NCI-H1436 treated with DMSO at 0.1 percent for 48 hours (cell line): ENCODE data around the gene PCDHGA6.
"Not testable (repeated sequence)": the region's sequence is repeated elsewhere in the genome, so short reads cannot be mapped to it uniquely, and the experiment has no call there.

Experiments used
- DNase-seq: peaks from one replicate; lab custom pipeline; 2025; lab: John Stamatoyannopoulos, UW

Gene PCDHGA6

GRCh38 chr5:141393267-141393666, 19.6 kb downstream of the PCDHGA6 start:
- no peak for DNase-seq

GRCh38 chr5:141394401-141395187, 20.9 kb downstream of the PCDHGA6 start:
- not testable (repeated sequence) for DNase-seq

GRCh38 chr5:141397756-141398551, 24.3 kb downstream of the PCDHGA6 start, which contains the start of gene PCDHGB5:
Gene PCDHGB5, plus strand, starts transcription at chr5:141397947. Its CDS starts 181 bp downstream, at chr5:141398128.
- DNase-seq: not testable (repeated sequence)

GRCh38 chr5:141398608-141399007, 24.9 kb downstream of the PCDHGA6 start:
- no peak for DNase-seq

- DNase-seq: no peak
Observed at GRCh38 chr5:141399555-141400258, 26.0 kb downstream of the PCDHGA6 start.

GRCh38 chr5:141402553-141403243, 29.0 kb downstream of the PCDHGA6 start, which contains the start of gene PCDHGA9:
Gene PCDHGA9, plus strand, starts transcription at chr5:141402778. Its CDS starts 175 bp downstream, at chr5:141402953.
- DNase-seq: no peak

GRCh38 chr5:141403387-141403786, 29.7 kb downstream of the PCDHGA6 start:
- no peak for DNase-seq

- not testable (repeated sequence) for DNase-seq
Observed at GRCh38 chr5:141407790-141408505, 34.3 kb downstream of the PCDHGA6 start, which contains the start of gene PCDHGB6. Gene PCDHGB6, plus strand, starts transcription at chr5:141408021. Its CDS starts 182 bp downstream, at chr5:141408203.

GRCh38 chr5:141409598-141410306, 36.1 kb downstream of the PCDHGA6 start:
- DNase-seq: no peak

- DNase-seq: no peak
Observed at GRCh38 chr5:141411575-141411974, 37.9 kb downstream of the PCDHGA6 start.

GRCh38 chr5:141412854-141413539, 39.3 kb downstream of the PCDHGA6 start, which contains the start of gene PCDHGA10:
Gene PCDHGA10, plus strand, starts transcription at chr5:141412987. Its CDS starts 189 bp downstream, at chr5:141413176.
- DNase-seq: no peak

GRCh38 chr5:141413540-141414069, 39.9 kb downstream of the PCDHGA6 start:
- DNase-seq: no peak

- not testable (repeated sequence) for DNase-seq
Observed at GRCh38 chr5:141414548-141415274, 41.0 kb downstream of the PCDHGA6 start.

- DNase-seq: not testable (repeated sequence)
Observed at GRCh38 chr5:141415275-141415618, 41.6 kb downstream of the PCDHGA6 start.

- DNase-seq: peak; percentile 17
Observed at GRCh38 chr5:141417494-141418172, 43.9 kb downstream of the PCDHGA6 start, which contains the start of gene PCDHGB7. Gene PCDHGB7, plus strand, starts transcription at chr5:141417677. Its CDS starts 183 bp downstream, at chr5:141417860.

GRCh38 chr5:141419074-141419880, 45.6 kb downstream of the PCDHGA6 start:
- no peak for DNase-seq
